ENCODE measurements around the gene RYR1.
"Not testable (repeated sequence)": the region's sequence is repeated elsewhere in the genome, so short reads cannot be mapped to it uniquely, and the experiment has no call there.

RYR1 gene

DNA sequence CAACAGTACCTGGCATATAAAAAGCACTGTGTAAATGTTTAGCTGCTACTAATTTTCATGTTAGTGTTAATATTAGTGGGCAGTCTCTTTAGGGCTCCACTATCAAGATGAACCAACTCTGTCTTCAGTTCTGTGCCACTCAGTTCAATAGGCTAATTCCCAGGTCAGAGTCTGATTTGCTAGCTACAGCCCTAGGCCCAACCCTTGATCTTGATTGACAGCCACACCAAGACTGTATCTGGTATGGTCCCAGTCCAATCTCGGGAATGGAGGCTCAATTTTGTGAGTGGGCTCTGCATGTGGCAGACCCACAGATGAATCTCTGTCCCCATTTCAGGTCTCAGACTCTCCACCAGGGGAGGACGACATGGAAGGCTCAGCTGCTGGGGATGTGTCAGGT lies 138.2 kb downstream of the RYR1 start:
- no peak for DNase-seq

DNA sequence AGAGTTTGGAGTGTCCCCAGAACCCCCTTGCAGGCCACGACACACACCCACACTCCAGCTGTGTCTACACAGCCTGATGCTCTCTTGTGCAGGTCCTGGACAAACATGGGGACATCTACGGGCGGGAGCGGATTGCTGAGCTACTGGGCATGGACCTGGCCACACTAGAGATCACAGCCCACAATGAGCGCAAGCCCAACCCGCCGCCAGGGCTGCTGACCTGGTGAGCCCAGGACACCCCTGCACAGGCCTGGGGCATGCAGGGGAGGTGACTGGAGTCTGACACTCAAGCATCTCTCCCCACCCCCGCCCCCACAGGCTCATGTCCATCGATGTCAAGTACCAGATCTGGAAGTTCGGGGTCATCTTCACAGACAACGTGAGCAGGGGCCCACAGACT lies 144.3 kb downstream of the RYR1 start:
- no peak for DNase-seq

DNA sequence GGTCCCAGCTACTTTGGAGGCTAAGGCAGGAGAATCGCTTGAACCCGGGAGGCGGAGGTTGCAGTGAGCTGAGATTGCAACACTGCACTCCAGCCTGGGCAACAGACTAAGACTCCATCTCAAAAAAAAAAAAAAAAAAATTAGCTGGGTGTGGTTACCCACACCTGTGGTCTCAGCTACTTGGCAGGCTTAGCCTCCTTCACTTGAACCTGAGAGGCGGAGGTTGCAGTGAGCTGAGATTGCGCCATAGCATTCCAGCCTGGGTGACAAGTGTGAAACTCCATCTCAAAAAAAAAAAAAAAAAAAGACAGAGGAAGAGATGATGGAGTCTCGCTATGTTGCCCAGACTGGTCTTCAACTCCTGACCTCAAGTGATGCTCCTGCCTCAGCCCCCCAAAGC lies 145.8 kb downstream of the RYR1 start:
- not testable (repeated sequence) for DNase-seq

DNA sequence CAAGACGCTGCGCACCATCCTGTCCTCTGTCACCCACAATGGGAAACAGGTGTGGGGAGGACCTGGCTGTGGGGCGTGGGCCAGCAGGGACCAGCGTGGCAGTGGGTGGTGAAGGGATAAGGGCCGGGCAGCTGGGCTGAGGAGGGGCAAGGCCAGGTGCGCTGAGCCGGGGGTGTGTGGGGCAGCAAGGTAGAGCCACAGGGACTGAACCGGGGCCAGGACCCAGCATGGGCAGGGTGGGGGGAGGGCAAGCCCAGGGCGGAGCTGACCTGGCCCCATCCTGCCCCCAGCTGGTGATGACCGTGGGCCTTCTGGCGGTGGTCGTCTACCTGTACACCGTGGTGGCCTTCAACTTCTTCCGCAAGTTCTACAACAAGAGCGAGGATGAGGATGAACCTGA lies 146.6 kb downstream of the RYR1 start:
- DNase-seq: no peak

DNA sequence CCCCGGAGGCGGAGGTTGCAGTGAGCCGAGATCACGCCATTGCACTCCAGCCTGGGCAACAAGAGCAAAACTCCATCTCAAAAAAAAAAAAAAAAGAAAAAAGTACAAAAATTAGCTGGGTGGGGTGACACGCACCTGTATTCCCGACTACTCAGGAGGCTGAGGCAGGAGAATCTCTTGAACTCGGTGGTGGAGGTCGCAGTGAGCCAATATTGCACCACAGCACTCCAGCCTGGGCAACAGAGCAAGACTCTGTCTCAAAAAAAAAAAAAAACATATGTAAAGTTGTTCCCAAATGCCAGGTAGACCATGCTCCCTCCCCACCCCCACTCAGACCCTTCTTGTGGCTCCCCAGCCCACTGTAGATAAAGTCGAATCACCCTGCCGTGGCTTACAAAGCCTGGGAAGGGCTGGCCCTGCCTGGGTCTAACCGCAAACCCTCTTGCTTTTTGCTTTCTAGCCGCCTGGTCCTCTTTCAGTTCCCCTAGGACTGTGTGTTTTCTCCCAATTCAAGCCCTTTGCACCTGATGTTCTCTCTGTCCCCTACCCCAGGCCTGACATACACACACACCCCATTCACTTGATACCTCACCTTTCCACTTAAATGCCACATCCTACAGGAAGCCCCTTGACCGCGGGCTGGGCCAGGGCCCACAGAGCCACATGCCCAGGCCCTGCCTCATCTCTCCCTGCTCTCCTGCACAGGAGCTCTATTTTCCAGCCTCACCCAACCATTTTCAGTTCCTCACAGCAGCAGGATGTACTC lies 149.9 kb downstream of the RYR1 start:
- DNase-seq: no peak

DNA sequence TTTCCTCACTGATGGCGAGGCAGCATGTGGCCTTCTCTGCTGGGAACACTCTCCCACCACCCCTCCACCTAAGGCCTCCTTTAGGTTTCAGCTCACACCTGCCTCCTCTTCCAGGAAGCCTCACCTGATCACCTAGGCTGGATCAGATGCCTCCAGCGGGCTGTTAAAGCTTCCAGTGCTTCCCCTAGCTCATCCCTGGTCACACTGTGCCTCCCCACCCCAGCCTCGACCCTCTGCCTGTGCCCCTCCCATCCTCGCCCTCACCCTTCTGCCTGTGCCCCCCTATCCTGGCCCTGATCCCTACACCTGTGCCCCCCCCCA lies 150.5 kb downstream of the RYR1 start:
- DNase-seq: no peak

DNA sequence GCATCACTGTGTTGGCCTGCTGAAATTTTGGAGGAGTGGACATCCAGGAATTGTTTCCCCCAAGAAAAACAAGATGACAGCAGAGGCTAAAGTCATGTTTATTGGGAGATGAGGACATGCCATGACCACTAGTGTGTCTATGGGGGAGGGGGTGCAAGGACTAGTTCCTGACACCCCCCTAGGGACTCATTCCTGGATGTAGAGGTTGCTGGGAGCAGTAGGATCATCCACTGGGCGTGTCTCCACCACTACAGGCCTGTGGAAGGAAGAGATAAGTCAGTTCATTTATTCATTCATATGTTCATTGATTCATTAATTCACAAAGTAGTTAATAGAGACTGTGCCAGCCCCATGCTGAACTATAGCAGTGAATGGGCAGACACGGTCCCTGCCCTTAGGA lies 154.1 kb downstream of the RYR1 start:
- no peak for DNase-seq

DNA sequence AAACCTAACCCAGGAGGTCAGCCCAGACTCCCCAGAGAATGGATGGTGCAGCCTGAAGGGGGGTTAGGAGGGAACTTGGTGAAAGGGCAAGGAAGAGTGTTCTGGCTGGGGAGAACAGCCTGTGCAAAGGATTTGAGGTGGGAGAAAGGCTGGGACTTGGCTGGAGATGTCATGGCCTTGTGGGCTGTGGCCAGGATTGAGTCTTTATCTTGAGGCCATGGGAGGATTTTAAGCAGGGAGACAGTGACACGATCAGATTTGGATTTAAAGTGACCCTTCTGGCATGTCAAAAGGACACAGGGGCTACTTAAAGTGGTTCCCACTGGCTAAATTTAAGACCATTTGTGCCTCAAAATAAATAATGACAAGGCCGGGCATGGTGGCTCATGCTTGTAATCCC lies 154.6 kb downstream of the RYR1 start:
- no peak for DNase-seq

DNA sequence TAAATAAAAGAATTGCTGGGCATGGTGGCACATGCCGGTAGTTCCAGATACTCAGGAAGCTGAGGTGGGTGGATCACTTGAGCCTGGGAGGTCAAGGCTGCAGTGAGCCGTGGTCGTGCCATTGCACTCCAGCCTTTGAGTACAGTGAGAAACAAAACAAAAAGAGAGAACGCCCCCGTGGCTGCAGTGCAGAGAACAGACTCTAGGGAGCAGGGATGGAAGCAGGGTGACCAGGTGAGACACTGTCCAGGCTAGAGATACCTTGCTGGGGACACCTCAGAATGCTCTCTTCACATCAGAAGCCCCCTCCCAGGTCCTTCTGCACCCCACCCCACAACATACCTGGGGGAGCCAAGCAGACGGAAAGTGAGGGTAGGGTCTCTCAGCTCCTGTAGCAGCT lies 159.4 kb downstream of the RYR1 start:
- no peak for DNase-seq

DNA sequence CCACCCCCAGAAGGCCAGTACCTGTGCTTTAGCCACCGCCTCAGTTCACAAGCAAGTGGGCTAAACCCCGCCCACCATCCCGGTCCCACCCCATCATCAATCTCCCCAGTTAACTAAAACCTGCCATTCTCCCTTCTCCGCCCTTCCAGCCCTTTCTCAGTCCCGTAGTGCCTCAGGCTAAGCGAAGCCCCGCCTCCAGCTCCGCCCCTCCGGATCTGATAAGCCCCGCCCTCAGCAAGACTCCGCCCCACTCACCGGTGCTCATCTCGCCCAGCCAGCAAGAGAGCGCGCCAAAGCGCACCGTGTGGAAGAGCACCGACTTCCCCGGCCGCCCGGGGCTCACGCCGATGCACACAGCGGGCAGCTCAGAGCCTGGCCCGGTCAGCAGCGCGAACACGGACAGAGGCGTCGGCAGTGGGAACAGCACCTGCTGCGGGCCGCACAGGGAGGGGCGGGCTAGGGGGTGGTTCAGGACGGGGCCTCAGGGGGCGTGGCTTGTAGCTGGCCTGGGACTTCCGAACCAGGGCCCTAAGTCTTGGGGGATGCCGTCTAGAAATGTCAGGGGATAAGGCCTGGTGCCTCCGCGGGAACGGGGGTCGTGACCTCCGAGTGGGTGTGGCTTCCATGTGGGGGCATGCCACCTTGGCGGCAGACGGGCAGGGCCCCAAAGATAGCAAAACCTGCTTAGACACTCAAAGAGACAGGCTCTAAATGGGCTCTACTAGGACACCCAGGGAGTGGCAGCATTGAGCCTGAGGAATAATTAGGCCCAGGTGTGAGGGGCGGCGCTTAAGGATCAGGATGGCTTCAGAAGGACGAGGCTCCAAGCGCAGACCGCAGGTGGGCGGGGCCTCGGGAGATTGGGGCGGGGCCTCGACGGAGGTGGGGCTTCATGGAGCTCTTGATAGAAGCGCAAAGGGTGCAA lies 162.8 kb downstream of the RYR1 start:
- no peak for DNase-seq

DNA sequence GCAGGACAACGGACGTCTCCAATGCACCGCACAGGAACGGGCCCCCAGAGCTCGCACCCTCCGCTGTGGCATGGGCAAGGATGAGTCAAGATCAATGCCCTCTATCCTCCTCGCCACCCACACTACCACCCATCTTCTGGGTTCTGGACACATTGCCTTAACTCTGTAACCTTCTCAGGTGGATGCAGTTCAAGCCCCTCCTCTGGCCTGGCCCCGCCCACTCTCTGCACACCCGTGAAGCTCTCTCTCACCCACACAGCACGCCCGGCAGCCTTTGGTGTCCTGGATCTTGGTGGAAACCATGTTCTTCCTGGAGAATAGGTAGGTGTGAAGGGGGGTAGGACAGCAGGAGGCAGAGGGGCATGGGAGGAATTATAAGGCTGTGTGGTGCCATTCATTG lies 163.6 kb downstream of the RYR1 start:
- DNase-seq: no peak

DNA sequence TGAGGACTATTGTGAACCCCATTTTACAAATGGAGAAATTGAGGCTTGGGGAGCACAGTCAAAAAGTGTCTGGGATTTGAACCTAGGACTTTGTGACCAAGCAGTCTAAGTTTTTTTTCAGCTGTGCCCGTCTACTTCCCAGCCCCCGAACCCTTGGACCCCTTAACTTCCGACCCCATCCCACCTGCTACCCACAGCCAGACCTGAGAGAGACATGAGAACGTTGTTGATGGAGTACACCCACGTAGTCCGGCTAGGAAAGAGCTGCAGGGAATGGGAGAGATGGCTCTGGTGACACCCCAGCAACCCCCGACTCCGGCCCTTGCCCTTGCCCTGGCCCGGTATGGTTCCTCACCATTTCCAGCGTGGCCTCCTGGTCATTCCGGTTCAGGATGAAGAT lies 166.2 kb downstream of the RYR1 start:
- no peak for DNase-seq

DNA sequence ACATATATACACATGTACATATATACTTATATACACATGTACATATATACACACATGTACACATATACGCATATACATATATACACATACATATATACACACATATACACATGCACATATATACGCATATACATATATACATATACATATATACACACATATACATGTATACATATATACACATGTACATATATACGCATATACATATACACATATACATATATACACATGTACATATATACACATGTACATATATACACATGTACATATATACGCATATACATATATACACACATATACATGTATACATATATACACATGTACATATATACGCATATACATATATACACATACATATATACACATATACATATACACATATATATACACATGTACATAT lies 169.4 kb downstream of the RYR1 start:
- not testable (repeated sequence) for DNase-seq

DNA sequence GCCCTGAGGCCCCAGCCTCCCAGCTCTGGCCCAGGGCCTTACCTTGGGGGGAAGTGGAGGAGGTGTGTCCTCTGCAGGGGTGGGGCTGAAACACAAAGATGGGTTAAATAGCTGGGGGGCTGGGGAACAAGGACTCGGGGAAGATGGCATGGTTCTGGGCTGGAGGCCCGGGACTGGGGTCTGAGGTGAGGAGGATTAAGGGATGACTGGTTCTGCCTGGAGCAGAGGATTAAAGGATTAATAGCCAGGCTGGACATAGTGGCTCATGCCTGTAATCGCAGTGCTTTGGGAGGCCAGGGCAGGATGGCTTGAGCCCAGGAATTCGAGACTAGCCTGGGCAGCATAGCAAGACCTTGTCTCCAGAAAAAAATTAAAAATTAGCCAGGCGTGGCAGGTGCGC lies 172.6 kb downstream of the RYR1 start:
- no peak for DNase-seq

DNA sequence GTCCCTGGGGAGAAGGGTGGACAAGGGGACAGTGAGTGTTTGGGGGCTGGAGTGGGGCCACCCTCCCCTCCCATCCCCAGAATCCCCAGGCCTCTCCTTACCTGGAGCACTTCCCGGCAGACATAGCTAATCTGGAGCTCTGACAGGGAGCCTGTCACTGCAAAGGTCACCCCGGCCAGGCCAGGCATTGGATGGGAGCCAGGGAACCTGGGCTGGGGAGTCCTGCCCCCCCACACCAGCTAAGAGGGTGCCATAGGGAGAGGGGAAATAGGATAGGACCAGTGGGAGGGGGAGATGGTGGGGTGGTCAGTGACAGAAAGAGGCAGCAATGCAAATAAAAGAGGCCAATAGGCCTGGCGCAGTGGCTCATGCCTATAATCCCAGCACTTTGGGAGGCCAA lies 180.8 kb downstream of the RYR1 start:
- DNase-seq: no peak

DNA sequence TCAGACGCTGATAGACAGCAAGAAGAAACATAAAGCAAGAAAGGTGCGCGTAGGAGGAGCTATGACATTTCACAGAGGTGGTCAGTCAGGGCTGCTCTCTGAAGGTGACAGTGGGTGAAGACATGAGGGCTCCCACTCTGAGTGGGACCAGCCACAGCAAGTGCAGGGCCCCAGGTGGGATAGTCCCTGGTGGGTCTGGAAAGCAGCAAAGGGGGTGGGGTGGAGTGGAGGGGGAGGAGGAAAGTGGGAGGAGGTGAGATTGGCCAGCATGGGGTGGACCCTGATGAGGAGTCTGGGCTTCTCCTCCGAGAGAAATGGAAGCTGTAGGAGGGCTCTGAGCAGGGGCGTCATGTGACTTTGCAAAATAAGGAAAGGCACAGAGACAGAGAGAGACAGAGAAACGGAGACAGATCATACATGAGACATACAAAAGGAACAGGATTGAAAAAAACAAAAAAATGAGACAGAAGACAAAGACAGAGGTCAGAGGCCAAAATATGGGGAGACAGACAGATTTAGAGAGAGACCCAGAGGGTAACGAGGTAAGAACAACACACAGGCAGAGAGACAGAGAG lies 181.6 kb downstream of the RYR1 start:
- DNase-seq: no peak

DNA sequence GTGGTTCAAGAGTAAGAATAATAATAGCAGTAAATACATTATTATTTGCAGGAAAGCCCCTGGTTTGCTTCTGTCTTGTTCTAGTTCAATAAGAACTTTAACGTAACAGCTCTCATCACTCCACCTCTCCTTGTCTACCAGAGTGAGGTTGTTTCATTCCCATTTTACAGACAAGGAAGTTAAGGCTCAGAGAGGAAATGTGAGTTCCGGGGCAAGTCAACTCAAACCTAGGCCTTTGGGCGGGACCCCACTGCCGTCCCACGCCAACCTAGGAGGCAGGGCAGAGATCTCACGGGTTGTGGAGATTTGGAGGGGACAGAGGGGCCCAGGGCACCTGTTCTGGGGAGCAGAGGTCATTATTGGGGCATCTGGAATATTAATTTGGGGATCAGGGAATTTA lies 182.8 kb downstream of the RYR1 start:
- no peak for DNase-seq

DNA sequence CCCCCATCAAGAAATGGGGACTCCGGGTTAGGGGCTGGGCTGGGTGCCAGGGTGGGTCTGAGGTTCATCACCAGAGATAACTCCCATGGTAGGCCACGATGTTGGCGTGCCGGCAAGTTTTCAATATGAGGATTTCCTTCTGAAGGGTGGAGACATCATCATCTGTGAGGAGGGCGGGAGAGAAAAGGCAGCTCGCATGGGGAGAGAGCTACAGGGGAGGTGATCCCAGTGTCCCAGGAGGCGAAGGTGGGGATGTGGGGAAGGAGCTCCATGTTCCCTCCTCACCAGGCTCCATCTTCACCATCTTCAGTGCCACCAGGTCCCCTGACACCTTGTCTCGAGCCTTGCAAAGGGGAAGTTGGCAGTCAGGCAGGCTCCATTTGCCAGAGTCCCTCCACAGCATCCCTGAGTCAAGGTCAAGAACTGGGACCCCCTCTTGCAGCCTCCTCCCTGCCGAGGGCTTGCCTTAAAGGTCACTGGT lies 183.8 kb downstream of the RYR1 start:
- DNase-seq: no peak

DNA sequence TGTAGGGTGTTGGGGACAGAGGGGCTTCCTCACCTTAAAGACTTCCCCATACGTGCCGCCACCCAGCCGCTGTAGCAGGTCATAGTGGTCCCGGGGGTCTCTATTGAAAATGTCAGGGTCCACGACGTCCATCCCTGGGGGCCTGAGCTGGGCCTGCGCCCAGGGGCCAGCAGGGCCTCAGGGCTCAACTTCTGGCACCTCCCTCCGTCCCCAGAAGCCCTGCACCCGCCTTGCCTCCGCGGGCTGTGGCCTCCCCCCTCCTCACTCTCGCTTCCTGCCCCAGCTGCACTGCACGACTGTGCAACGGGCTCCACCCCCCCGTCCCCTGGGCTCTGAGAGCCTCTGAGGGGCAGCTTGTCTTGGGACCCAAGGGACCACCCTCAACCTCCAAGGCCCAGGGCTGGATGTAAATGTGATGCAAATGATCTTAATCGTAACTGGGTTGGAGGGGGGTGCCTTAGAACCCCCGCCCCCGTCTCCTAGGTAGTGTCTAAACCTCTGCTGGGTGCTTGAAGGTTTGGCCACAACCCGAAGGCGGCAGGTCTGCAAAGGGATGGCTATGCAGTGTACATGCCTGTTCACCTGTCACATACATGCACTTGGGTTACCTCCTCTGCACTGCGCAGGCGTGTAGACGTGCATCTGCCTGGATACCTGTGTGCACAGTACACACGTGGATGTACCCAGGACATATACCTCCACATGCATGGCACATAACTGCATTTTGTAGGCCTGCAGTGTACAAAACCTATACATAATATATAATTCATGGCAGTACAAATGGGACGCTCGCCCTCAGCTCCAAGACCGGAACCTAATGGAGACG lies 184.5 kb downstream of the RYR1 start, which contains the start of gene MAP4K1:
Gene MAP4K1 (minus strand): TSS at position 190 of the 826 bp plus-strand sequence. CDS start 58 bp downstream, at position 132.
- peak in 1 of 2 donors; percentile 44 for DNase-seq

DNA sequence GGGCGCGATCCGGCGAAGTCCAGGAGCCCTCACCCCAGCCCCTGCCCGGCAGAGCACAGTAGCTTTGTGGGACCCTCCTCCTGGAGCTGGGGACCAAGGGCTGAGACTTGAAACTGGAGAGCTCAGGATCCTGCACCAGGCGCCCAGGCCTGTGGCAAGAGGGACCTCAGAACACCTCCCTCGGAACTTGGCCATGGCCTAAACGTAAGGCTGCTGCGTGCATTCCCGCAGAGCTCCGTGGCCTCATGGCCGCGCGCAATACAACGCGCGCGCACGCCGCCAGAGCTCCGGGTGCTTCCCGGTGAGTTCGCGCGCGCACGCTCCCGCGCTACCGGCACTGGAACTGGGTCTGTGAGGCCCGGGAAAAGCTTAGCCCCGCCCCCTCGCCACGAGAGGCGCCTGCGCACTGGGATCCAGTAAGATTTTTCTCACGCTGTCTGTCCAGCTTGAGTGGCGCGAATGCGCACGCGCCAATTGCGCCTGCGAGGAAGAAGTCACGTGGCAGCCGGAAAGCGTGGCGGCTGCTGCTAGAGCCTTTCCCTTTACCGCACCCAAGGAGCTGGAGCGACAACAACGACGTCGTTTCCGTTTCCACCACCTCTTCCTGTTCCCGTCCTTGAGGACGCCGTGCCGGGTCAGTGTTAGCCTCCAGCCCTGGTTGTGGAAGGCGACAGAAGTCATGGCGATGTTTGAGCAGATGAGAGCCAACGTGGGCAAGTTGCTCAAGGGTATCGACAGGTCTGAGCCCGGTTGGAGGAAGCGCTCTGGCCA lies 185.3 kb downstream of the RYR1 start, which contains the start of gene EIF3K:
Gene EIF3K (plus strand): TSS at position 599 of the 771 bp plus-strand sequence. CDS start 81 bp downstream, at position 680.
- peak; percentile 92 to 96 for DNase-seq

DNA sequence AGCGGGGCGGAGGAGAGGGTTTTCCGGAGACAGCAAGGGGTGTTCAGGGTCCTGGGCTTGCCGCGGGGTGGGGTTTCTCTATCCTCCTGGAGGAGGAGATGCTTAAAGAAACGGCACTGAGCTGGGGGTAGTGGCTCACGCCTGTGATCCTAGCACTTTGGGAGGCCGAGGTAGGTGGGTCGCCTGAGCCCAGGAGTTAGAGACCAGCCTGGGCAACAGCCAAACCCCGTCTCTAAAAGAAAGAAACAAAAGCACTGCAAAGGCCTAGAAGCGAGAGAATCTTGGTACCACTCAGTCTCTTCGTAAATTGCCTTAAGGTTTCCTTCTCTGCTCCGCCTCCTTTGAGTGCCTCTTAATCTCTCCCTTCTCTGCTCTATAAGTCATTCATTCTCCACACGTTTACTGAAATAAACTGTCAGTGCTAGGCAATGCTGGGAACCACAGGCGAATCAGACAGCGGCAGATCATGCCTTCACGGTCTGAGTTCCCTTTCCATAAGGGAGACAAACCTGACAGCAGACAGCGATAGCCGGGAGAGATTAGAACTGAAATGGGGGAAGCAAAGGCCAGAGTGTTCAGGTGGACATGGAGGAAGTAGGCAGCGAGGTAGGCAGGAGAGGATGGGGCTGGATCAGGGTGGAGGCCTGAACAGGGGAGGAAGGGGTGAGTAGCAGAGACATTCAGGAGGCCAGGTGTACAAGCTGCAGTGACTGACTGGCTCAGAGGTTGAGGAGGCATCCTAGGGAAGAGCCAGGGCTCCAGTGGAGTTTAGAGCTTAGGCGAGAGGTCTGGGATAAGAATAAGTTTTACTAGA lies 186.1 kb downstream of the RYR1 start:
- no peak for DNase-seq
